OCI-LY1 (cell line): ENCODE data around the gene P2RY2.
"Not testable (repeated sequence)": the region's sequence is repeated elsewhere in the genome, so short reads cannot be mapped to it uniquely, and the experiment has no call there.

Source experiments
- H2AFZ ChIP-seq: fragments of 200-600 bp; sonication (generic), shearing (Covaris generic); 2 replicates; pipeline ENCODE4 v1.6.0; 2014; ENCODE audit warnings: antibody characterized with exemption, mild to moderate bottlenecking, low read length
- H3F3A ChIP-seq: fragments of 200-600 bp; sonication (generic), shearing (Covaris generic); 2 replicates; pipeline ENCODE4 v1.6.0; 2014; ENCODE audit warnings: mild to moderate bottlenecking, antibody characterized with exemption, low read length, moderate library complexity; ENCODE audit not compliant: insufficient read depth
- H3K27ac ChIP-seq: fragments of 200-600 bp; sonication (generic); 2 replicates; pipeline ENCODE4 v1.5.1; 2014; ENCODE audit warnings: low read length, mixed run types, mild to moderate bottlenecking, low read depth; ENCODE audit not compliant: poor library complexity, severe bottlenecking
- H3K27me3 ChIP-seq: fragments of 200-600 bp; sonication (generic); 2 replicates; pipeline ENCODE4 v1.6.0; 2014; ENCODE audit warnings: antibody characterized with exemption, mild to moderate bottlenecking, low read length, moderate library complexity; ENCODE audit not compliant: insufficient read depth
- H3K36me3 ChIP-seq: fragments of 200-600 bp; sonication (generic); 2 replicates; pipeline ENCODE4 v1.6.1; 2014; ENCODE audit warnings: mild to moderate bottlenecking, antibody characterized with exemption, low read length, moderate library complexity, mixed read lengths; ENCODE audit not compliant: insufficient read depth
- H3K4me1 ChIP-seq: fragments of 200-600 bp; sonication (generic); 2 replicates; pipeline ENCODE4 v1.5.1; 2014; ENCODE audit warnings: mild to moderate bottlenecking, low read length, moderate library complexity; ENCODE audit not compliant: insufficient read depth, severe bottlenecking
- H3K4me2 ChIP-seq: fragments of 200-600 bp; sonication (generic), shearing (Covaris generic); 2 replicates; pipeline ENCODE4 v1.6.1; 2014; ENCODE audit warnings: low read length
- H3K4me3 ChIP-seq: fragments of 200-600 bp; sonication (generic); 2 replicates; pipeline ENCODE4 v1.5.1; 2014; ENCODE audit warnings: low read length, low read depth, mild to moderate bottlenecking, mixed read lengths; ENCODE audit not compliant: poor library complexity, severe bottlenecking
- H3K79me2 ChIP-seq: fragments of 200-600 bp; shearing (Covaris generic); 2 replicates; pipeline ENCODE4 v1.6.1; 2016; ENCODE audit warnings: mixed run types, low read length, mixed read lengths; ENCODE audit not compliant: insufficient read depth
- H3K9ac ChIP-seq: fragments of 200-600 bp; sonication (generic), shearing (Covaris generic); 2 replicates; pipeline ENCODE4 v1.6.1; 2014; ENCODE audit warnings: mild to moderate bottlenecking, low read length, mixed read lengths
- H3K9me2 ChIP-seq: fragments of 200-600 bp; sonication (generic), shearing (Covaris generic); 2 replicates; pipeline ENCODE4 v1.6.1; 2014; ENCODE audit warnings: low read depth, mild to moderate bottlenecking, low read length, mixed read lengths
- H3K9me3 ChIP-seq: fragments of 200-600 bp; shearing (Covaris generic); 2 replicates; pipeline ENCODE4 v1.6.1; 2014; ENCODE audit warnings: low read length, mixed read lengths
- H4K20me1 ChIP-seq: fragments of 200-600 bp; sonication (generic), shearing (Covaris generic); 2 replicates; pipeline ENCODE4 v1.6.0; 2016; ENCODE audit warnings: mild to moderate bottlenecking, low read length; ENCODE audit not compliant: insufficient read depth
- EZH2 ChIP-seq: fragments of 200-600 bp; sonication (generic), shearing (Covaris generic); IDR thresholded peaks from 2 replicates; pipeline ENCODE4 v1.8.0; 2017; ENCODE audit warnings: borderline replicate concordance, mixed run types, mild to moderate bottlenecking, antibody characterized with exemption, low read length, moderate library complexity, mixed read lengths
- TF ChIP-seq, protein P1 (sequence below): fragments of 200-600 bp; sonication (generic), shearing (Covaris generic); IDR thresholded peaks from 2 replicates; pipeline ENCODE4 v1.5.1; 2017; ENCODE audit warnings: mild to moderate bottlenecking, antibody characterized with exemption, low read length, moderate library complexity, mixed read lengths

Gene P2RY2

DNA sequence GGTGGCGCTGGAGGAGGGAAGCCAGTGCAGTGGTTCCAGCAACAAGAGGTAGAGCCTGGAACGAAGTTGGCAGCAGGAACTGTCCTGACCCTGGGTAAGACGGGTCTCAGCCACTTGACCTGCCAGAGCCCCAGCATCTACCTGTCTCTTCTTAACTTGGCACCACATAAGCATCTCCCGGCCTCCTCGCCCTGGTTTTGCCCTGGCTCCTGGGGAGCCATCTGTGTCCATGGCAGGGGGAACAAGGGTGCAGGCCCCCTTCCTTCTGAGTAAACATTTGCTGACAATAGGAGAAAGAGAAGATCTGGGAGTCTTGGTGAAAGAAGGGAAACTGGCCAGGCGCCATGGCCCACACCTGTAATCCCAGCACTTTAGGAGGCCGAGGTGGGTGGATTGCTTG lies 12.8 kb downstream of the P2RY2 start:
- Histone ChIP-seq H3K4me2 (no peak overlapping the region), H2AFZ (no peak overlapping the region), H3K79me2 (no peaks in the 10 kb centered on the region), H3K4me1 (no peaks in the 10 kb centered on the region), H3K27ac (no peak overlapping the region), H3K9me3 (no peaks in the 10 kb centered on the region), H3F3A (no peaks in the 10 kb centered on the region), H3K36me3 (no peaks in the 10 kb centered on the region), H3K9me2 (no peaks in the 10 kb centered on the region), H3K9ac (no peak overlapping the region), H3K27me3 (0 out of 2 replicates have a peak, but pooled peaks cover 4% of the 10 kb centered on the region), H4K20me1 (no peaks in the 10 kb centered on the region), H3K4me3 (no peak overlapping the region)
- TF ChIP-seq, protein P1, sequence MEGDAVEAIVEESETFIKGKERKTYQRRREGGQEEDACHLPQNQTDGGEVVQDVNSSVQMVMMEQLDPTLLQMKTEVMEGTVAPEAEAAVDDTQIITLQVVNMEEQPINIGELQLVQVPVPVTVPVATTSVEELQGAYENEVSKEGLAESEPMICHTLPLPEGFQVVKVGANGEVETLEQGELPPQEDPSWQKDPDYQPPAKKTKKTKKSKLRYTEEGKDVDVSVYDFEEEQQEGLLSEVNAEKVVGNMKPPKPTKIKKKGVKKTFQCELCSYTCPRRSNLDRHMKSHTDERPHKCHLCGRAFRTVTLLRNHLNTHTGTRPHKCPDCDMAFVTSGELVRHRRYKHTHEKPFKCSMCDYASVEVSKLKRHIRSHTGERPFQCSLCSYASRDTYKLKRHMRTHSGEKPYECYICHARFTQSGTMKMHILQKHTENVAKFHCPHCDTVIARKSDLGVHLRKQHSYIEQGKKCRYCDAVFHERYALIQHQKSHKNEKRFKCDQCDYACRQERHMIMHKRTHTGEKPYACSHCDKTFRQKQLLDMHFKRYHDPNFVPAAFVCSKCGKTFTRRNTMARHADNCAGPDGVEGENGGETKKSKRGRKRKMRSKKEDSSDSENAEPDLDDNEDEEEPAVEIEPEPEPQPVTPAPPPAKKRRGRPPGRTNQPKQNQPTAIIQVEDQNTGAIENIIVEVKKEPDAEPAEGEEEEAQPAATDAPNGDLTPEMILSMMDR = no peak
- TF ChIP-seq EZH2 = no peak

DNA sequence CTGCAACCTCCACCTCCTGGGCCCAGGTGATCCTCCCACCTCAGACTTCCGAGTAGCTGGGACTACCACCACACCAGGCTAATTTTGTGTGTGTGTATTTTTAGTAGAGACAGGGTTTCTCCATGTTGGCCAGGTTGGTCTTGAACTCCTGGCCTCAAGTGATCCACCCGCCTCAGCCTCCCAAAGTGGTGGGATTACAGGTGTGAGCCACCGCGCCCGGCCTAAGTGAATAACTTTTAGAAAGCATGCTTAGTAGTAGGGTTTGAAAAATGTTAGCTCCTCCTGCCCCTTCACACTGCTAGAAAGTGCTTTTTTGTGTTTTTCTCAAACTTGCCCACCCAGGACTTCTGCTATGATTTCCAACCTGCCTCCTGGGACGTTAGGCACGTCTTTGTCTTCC lies 14.4 kb downstream of the P2RY2 start:
- not testable (repeated sequence) for H3K4me2 ChIP-seq, H3F3A ChIP-seq, H3K27ac ChIP-seq, H3K4me3 ChIP-seq, H3K36me3 ChIP-seq, H3K4me1 ChIP-seq, H3K9ac ChIP-seq, H4K20me1 ChIP-seq, H3K27me3 ChIP-seq, H3K9me2 ChIP-seq, H3K9me3 ChIP-seq, H3K79me2 ChIP-seq, H2AFZ ChIP-seq

DNA sequence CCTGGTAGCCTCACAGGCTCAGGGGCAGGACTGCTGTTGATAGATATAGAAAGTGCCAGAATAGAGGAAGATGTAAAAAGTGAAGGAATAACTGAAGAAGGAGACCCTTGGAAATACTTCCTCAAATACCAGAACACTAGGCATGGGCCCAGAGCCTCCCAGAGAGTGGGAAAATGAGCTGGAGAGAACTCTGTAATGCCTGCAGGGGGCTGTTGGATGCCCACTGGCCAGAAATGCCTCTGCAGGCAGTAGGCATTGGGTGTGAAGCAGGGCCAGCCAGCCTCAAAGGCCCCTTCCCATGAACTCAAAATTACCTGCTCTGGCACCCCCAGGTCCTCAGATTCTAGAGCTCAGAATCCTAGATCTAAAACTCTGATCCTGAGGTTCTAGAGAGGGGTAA lies 15.1 kb downstream of the P2RY2 start:
- no peaks in the 10 kb centered on the region for H3K4me1 ChIP-seq
- H3K36me3 ChIP-seq = no peaks in the 10 kb centered on the region
- no peak overlapping the region for H3K27ac ChIP-seq
- peaks cover 8% of the 10 kb centered on the region; the same call in 1 of the 2 replicates for H3K27me3 ChIP-seq
- no peaks in the 10 kb centered on the region for H3F3A ChIP-seq
- no peaks in the 10 kb centered on the region for H3K9me3 ChIP-seq
- no peak overlapping the region for H2AFZ ChIP-seq
- H4K20me1 ChIP-seq = no peaks in the 10 kb centered on the region
- H3K9me2 ChIP-seq = no peaks in the 10 kb centered on the region
- no peak overlapping the region for H3K4me3 ChIP-seq
- TF ChIP-seq EZH2 = no peak
- TF ChIP-seq, protein P1 = no peak
- H3K4me2 ChIP-seq = no peak overlapping the region
- no peaks in the 10 kb centered on the region for H3K79me2 ChIP-seq
- H3K9ac ChIP-seq = no peak overlapping the region

DNA sequence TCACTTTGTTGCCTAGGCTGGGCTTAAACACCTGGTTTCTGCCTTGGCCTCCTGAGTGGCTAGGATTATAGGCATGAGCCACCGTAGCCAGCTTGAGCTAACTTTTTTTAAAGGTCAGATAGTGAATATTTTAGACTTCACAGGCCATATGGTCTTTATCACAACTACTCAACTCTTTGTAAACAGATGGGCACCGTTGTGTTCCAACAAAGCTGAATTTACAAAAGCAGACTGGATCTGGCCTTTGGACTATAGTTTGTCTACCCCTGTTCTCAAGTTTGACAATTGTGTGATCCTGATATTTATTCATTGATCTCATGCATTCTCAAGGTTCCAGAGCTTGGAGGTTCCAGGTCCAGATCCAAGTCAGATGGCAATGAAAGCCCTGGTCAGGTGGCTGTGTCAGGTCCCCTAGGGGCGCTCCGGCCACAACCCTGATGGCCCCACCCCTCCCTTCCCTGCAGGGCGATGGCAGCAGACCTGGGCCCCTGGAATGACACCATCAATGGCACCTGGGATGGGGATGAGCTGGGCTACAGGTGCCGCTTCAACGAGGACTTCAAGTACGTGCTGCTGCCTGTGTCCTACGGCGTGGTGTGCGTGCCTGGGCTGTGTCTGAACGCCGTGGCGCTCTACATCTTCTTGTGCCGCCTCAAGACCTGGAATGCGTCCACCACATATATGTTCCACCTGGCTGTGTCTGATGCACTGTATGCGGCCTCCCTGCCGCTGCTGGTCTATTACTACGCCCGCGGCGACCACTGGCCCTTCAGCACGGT lies 15.8 kb downstream of the P2RY2 start:
- Histone ChIP-seq H3K4me1 (no peaks in the 10 kb centered on the region), H3K9me2 (no peaks in the 10 kb centered on the region), H3K9ac (no peak overlapping the region), H3K27me3 (peaks cover 8% of the 10 kb centered on the region; the same call in 1 of the 2 replicates), H3K4me2 (no peak overlapping the region), H3K36me3 (no peaks in the 10 kb centered on the region), H2AFZ (no peak overlapping the region), H3F3A (no peaks in the 10 kb centered on the region), H3K79me2 (no peaks in the 10 kb centered on the region), H3K9me3 (no peaks in the 10 kb centered on the region), H3K4me3 (no peak overlapping the region), H4K20me1 (no peaks in the 10 kb centered on the region), H3K27ac (no peak overlapping the region)
- no peak for TF ChIP-seq EZH2
- TF ChIP-seq, protein P1 = no peak
